ENCODE measurements around the gene SCN2B. TPM values are rescaled to one million over a fixed set of nuclear protein-coding genes. Genes with fewer than 3 reads are reported as not detected.
A peak's percentile ranks its signal among the peaks of the same experiment; 100 is the strongest.

The SCN2B gene
- total and polyA plus RNA-seq, 2 of the 13 experiments (the other 11 are each of a cell fraction or from before 2014, with no cell fraction given): 0.01 to 0.02 TPM

GRCh38 chr11:118145285-118146227 lies 30.9 kb downstream of the SCN2B start (continued):
- TF ChIP-seq ZNF276 (CRISPR knock-in tag; IDR thresholded peaks at IDR 0.05; ENCODE audit: low read depth) (0 out of 2 replicates have a peak, but pooled peaks have one; percentile 51), ZNF720 (CRISPR knock-in tag; IDR thresholded peaks at IDR 0.05) (no peak), NFATC3 (CRISPR knock-in tag; IDR thresholded peaks at IDR 0.05) (no peak), PLRG1 (conservative IDR thresholded peaks at IDR 0.05) (no peak), ATRX (CRISPR knock-in tag; IDR thresholded peaks at IDR 0.05; ENCODE audit: borderline replicate concordance) (no peak), MAZ (IDR thresholded peaks at IDR 0.05; ENCODE audit: borderline replicate concordance, low read depth, low read length) (0 out of 2 replicates have a peak, but pooled peaks have one; percentile 26), MAZ (CRISPR knock-in tag; IDR thresholded peaks at IDR 0.05; ENCODE audit: low read depth) (no peak), ZNF12 (CRISPR knock-in tag; IDR thresholded peaks at IDR 0.05) (peak; percentile 33; the same call in 1 of the 2 replicates), NR0B2 (CRISPR knock-in tag; IDR thresholded peaks at IDR 0.05) (0 out of 2 replicates have a peak, but pooled peaks have one; percentile 24), ZBTB7A (CRISPR knock-in tag; IDR thresholded peaks at IDR 0.05) (no peak), KDM5A (IDR thresholded peaks at IDR 0.05; ENCODE audit: borderline replicate concordance, low read length) (peak; percentile 36; the same call in 1 of the 2 replicates), ZNF737 (CRISPR knock-in tag; IDR thresholded peaks at IDR 0.05; ENCODE audit: borderline replicate concordance) (no peak), ARNTL (CRISPR knock-in tag; IDR thresholded peaks at IDR 0.05) (no peak), PATZ1 (CRISPR knock-in tag; IDR thresholded peaks at IDR 0.05) (peak; percentile 60), HDAC6 (IDR thresholded peaks at IDR 0.05; ENCODE audit: low read depth, low read length) (no peak), ETV5 (CRISPR knock-in tag; IDR thresholded peaks at IDR 0.05; ENCODE audit: borderline replicate concordance) (0 out of 2 replicates have a peak, but pooled peaks have one; percentile 12), SNAPC2 (CRISPR knock-in tag; IDR thresholded peaks at IDR 0.05) (no peak), MED1 (CRISPR knock-in tag; IDR thresholded peaks at IDR 0.05) (no peak), RBFOX2 (IDR thresholded peaks at IDR 0.05; ENCODE audit: low read depth, low read length) (0 out of 2 replicates have a peak, but pooled peaks have one; percentile 32), HDAC2 (CRISPR knock-in tag; IDR thresholded peaks at IDR 0.05) (peak; percentile 38; the same call in 1 of the 2 replicates), SRSF4 (IDR thresholded peaks at IDR 0.05; ENCODE audit: low read depth, low read length, poor library complexity, severe bottlenecking) (no peak), ZNF225 (CRISPR knock-in tag; IDR thresholded peaks at IDR 0.05) (peak; percentile 80; the same call in 1 of the 2 replicates)
- TF ChIP-seq, protein P1, sequence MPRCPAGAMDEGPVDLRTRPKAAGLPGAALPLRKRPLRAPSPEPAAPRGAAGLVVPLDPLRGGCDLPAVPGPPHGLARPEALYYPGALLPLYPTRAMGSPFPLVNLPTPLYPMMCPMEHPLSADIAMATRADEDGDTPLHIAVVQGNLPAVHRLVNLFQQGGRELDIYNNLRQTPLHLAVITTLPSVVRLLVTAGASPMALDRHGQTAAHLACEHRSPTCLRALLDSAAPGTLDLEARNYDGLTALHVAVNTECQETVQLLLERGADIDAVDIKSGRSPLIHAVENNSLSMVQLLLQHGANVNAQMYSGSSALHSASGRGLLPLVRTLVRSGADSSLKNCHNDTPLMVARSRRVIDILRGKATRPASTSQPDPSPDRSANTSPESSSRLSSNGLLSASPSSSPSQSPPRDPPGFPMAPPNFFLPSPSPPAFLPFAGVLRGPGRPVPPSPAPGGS (CRISPR knock-in tag; IDR thresholded peaks at IDR 0.05): peak; percentile 73
